Right cardiac atrium (tissue), 5 donors: ENCODE data around the gene SLC15A4. TPM values are rescaled to one million over a fixed set of nuclear protein-coding genes. Genes with fewer than 3 reads are reported as not detected.

Experiments used
- ATAC-seq, 2 donors: fragments of 200-7000 bp; cut with Tn5 transposase; one replicate each; pipeline versions ENCODE4 v1.8.0 to v1.9.1; 2020; ENCODE audit warnings: moderate library complexity in 2 of 2, mild to moderate bottlenecking in 1 of 2
- DNase-seq, 3 donors: peaks; one replicate each; pipeline ENCODE4 v3.0.0-alpha.2; 2020
- H3K27ac ChIP-seq: one replicate; pipeline ENCODE4 v1.5.1; 2013; ENCODE audit warnings: mild to moderate bottlenecking, low read length, control low read depth, moderate library complexity
- H3K27me3 ChIP-seq: one replicate; pipeline ENCODE4 v1.6.1; 2013; ENCODE audit not compliant: control insufficient read depth, insufficient read depth
- H3K4me1 ChIP-seq: one replicate; pipeline ENCODE4 v1.6.1; 2013; ENCODE audit warnings: low read length; ENCODE audit not compliant: control insufficient read depth, insufficient read depth
- H3K4me3 ChIP-seq: one replicate; pipeline ENCODE4 v1.5.1; 2013; ENCODE audit warnings: low read length, control low read depth
- H3K9me3 ChIP-seq: one replicate; pipeline ENCODE4 v1.6.1; 2013; ENCODE audit warnings: low read length; ENCODE audit not compliant: control insufficient read depth
- WGBS: extraction: QIAGEN DNeasy Blood & Tissue Kit; methylation state at CpG from one replicate; pipeline ENCODE4 v1.1.7; 2013; 5-methylcytosine and 5-hydroxymethylcytosine counted together
- intact Hi-C, 4 donors: fragments of 100-400 bp; cut with DNase I; formaldehyde crosslinking; loops; one replicate each; pipeline versions ENCODE4 v1.11.0 to v1.14.0; 2022 to 2023
- polyA plus RNA-seq: library from polyadenylated mRNA; stranded (reverse); fragments of 200-250 nt; gene quantifications from one replicate; pipeline ENCODE4 v1.2.3, GENCODE V29; 2013
- total RNA-seq, 4 donors: library from RNA; stranded (reverse); fragmentation: NEBNext Ultra II Directional; extraction: Animal tissue kit (Norgen Biotek cat#: 25700); gene quantifications; one replicate each; pipeline ENCODE4 v1.2.1, GENCODE V29; 2021
- donor health status: healthy with polysubstance abuse.
- donor health status: DM: no; HTN: yes; CAD: no.
- donor health status: DM: no; HTN: no; CAD: no.
- donor health status: DM: no; HTN: yes; CAD: no; lungs with severe emphysema.
- donor health status: DM: yes; HTN: yes; CAD: no.

Gene SLC15A4
- total and polyA plus RNA-seq, 5 donors = 13.7 to 17.3 (median 15.8) TPM

DNA sequence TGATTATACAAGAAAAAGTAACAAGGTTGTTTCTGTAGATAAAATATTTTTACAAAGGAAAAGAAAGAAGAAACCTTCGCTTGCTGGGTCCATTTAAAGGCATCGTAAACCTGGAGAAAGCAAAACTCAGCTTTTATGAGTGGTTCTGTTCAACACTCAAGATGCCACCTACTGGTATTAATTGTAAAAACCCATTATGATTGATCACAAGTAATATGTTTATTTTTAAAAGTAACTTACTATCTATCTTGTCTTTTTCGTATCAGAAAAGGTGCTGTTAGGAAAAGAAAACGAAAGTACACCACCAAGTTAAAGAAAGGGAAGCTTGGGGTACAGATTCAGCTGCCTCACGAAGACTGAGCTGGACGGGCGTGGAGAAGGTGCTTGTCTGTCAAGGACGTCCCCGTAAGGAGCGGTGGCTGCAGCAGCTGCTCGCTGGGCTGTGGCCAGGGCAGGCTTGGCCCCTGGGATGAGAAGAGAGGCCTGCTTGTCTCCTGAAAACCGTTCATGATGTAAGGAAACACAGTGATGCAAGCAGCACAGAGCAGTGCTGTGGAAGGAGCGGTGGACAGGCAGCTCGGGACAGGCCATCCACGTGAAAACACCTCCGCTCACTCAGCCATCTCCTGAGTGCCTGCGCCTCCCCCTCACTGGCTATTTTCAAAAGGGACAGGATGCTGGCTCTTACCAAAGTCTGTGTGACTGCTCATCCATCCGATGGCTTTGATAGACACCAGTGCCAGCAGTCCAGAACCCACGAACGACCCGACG lies 25.0 kb downstream of the SLC15A4 start:
- ATAC-seq = no peak
- WGBS = 85% methylated on average over 22 of the region's 22 CpGs
- Histone ChIP-seq H3K9me3 (no peaks in the 10 kb centered on the region), H3K27ac (no peak overlapping the region), H3K4me3 (no peak overlapping the region), H3K4me1 (no peaks in the 10 kb centered on the region), H3K27me3 (no peaks in the 10 kb centered on the region)
- no peak for DNase-seq
- intact Hi-C loops = no loop called here

DNA sequence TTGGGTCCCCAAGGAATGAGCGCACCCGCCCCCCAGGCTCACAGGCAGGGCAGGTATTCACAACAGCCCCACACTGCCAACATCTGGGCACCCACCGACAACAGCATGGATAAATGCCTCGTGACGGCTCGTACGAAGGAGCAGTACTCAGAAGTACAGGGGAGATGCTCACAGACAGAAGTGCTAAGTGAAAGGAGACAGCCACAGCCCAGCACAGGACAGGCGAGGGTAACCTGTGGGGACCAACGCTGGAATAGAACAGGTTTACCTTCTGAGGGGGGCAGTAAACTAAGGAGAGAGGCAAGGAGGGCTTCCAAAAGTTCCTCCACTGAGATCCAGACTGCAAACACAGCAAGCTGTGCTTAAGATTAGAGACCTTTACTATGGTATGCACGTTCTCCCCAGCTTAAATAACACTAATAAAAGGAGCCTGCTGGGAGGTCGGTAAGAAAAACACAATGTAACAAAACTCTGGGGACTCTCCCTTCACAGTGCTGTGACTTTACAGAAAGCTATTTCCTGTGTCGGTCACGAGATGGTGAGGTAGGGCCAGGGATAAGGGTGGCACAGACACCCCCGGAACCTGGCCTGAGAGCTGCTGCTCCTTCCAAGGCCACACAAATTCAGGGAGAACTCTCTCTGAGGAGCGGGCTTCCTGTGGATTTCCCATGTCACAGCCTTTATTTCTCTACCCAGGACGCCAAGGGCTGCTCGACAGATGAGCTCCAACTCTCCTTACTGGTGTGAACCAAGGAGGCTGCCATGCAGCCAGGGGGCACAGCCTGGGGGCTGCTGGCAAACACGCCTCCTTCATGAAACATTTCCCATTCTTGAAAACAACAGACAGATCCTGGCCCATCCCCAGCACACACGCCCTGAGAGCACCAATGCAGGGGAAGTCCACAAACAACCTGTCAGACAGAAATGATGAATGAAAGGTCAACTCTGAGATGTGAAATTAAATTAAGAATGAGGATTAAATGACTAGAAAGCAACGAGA lies 26.3 kb downstream of the SLC15A4 start:
- intact Hi-C loops = no loop called here
- Histone ChIP-seq H3K4me1 (no peaks in the 10 kb centered on the region), H3K27ac (no peak overlapping the region), H3K27me3 (no peaks in the 10 kb centered on the region), H3K4me3 (no peak overlapping the region), H3K9me3 (no peaks in the 10 kb centered on the region)
- WGBS = 82% methylated on average over 20 of the region's 20 CpGs
- ATAC-seq (no peak), DNase-seq (no peak)

DNA sequence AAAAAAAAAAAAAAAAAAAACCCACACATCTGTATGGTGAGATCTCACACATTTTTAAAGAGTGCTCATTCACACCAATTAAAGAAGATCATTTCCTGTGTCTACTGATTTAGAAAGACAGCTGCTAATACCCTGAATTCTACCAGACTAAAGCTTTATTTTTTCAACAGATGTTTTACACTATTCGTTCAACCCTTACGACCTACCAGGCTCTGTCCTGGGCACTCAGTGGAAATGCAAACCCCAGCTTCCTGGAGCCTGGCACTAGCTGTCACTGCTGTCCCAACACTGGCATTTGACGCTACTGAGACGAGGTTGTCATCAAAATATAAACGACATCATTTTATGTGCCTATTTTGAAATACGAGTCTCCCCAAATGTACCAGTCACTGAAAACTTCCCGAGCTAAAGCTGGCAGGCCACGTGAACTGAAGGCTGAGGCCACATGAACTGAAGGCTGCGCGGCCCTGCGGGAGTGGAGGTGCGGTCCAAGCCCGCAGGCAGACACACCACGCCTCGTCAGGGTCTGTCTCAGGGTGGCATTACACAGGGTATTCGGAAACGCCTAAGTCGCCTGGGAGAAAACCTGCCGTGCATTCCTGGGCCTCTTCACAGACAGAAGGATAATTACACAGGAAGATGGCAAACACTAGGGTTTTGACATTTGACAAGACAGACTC lies 27.2 kb downstream of the SLC15A4 start:
- 94% methylated on average over 19 of the region's 19 CpGs for WGBS
- intact Hi-C loops = no loop called here
- Histone ChIP-seq H3K27ac (no peak overlapping the region), H3K4me1 (no peaks in the 10 kb centered on the region), H3K4me3 (no peak overlapping the region), H3K9me3 (no peaks in the 10 kb centered on the region), H3K27me3 (no peaks in the 10 kb centered on the region)
- ATAC-seq = no peak
- no peak for DNase-seq

DNA sequence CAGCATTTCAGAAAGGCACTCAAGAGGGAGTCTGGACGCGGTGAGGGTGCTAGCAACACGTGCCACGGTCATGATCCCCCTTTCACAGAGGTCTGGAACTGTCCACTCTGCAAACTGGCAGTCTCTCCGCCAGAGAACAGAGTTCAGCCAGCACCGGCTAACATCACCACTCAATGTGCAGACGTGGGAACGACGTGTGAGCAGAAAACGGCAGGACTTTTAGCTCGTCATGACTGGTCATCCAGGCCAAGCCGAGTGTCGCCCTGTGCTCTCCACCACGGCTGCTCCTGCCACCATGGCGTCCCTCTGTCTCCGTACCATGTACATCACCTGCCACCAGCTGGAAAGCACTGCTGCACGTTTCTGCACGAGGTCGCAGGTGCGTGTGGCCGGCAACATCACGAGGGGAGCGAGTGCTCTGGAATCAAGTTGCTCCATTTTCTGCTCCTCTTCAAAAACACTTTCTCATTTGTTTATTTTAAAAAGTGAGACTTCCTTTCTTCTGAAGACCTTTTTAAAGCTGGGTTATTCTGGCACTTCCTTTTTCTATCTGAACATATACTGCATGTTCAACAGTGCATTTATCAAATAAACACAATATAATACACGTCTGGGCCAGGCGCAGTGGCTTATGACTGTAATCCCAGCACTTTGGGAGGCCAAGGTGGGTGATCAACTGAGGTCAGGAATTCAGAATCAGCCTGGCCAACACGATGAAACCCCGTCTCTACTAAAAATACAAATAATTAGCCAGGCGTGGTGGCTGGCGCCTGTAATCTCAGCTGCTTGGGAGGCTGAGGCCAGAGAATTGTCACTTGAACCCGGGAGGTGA lies 28.0 kb downstream of the SLC15A4 start:
- ATAC-seq = no peak
- intact Hi-C loops = no loop called here
- 84% methylated on average over 30 of the region's 30 CpGs for WGBS
- H3K27me3 ChIP-seq = no peaks in the 10 kb centered on the region
- H3K9me3 ChIP-seq = no peaks in the 10 kb centered on the region
- no peak overlapping the region for H3K27ac ChIP-seq
- H3K4me3 ChIP-seq = no peak overlapping the region
- H3K4me1 ChIP-seq = no peaks in the 10 kb centered on the region
- no peak for DNase-seq

DNA sequence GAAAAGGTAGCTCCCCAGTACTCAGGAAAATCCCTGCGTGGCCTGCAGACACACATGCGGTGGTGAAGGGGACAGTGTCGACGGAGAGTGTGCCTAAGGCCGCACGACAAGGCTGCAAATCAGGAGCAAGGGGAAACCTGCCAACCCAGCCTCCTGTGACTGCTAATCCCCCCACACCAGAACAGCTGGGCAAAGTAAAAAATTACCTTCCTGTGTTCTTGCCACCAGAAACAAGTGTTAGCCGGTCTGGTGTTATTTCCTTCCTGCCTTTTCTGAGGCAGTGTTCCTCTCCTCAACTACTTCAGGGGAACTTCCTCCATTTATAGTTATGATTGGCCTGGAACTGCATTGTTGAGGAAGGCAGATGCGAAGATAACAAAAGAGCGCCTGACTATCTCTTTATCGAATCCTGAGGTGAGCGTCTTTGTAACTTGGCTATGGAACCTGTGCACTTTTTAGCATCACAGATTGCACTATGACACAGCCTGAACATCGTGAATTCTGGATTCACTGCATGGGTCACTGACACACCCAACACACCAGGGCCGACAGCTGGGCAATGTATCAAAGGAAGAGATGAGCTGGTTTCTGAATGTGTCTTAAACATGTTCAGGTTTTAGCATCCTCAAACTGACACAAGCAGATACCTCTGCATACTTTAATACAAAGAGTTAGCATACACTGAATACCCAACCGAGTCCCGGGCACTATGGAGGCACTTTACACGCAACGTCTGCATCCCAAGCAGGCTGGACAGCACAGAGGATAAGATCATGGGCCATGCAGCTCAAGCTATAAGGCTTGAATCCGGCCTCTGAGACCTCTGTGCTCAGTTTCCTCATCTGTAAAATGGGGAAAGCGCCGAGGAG lies 28.9 kb downstream of the SLC15A4 start:
- intact Hi-C loops = no loop called here
- no peak for DNase-seq
- no peak for ATAC-seq
- peaks cover 3% of the 10 kb centered on the region for H3K4me1 ChIP-seq
- no peaks in the 10 kb centered on the region for H3K27me3 ChIP-seq
- no peaks in the 10 kb centered on the region for H3K9me3 ChIP-seq
- H3K4me3 ChIP-seq = no peak overlapping the region
- 60% methylated on average over 20 of the region's 20 CpGs for WGBS
- H3K27ac ChIP-seq = no peak overlapping the region

DNA sequence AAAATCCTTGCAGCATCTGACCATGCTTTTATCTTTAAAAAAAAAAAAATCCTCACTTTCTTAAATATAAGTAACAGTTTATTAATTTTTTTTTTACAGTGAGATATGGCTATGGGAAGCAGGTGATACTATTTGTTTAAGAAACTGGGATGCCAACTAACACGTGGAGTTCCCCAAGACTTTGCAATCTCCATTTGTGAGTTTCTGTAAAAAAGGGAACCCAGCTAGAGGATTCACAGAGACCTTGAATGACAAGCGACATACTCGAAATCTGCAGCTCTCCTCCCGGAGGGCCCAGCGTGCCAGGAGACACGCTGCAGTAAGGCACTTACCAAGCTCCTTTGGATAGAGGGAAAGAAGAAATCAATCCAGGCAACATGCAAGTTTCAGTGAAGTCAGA lies 30.1 kb downstream of the SLC15A4 start:
- 92% methylated on average over 6 of the region's 6 CpGs for WGBS
- no peaks in the 10 kb centered on the region for H3K27me3 ChIP-seq
- H3K27ac ChIP-seq = no peak overlapping the region
- no peaks in the 10 kb centered on the region for H3K9me3 ChIP-seq
- DNase-seq = no peak
- intact Hi-C loops = no loop called here
- H3K4me3 ChIP-seq = no peak overlapping the region
- peaks cover 3% of the 10 kb centered on the region for H3K4me1 ChIP-seq
- no peak for ATAC-seq

DNA sequence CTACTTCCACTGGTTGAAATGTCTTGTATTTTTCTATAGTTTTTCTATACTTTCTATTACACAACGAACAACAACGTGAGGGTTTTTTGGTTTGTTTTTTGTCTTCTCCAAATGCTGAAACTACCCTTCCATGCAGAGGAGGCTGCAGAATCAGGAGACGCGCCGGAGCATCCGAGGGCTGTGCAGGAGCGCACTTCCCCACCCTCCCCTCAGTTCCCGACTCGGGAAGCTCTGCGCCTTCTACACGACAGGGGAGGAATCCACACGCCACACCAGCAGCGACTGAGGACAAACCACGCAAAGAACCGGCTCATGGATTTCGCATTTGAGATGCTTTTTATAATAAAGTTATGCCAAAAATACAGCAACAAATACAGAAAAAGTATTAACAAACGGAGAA lies 30.9 kb downstream of the SLC15A4 start:
- H3K27me3 ChIP-seq = no peaks in the 10 kb centered on the region
- intact Hi-C loops = no loop called here
- WGBS = 96% methylated on average over 17 of the region's 17 CpGs
- no peak overlapping the region for H3K27ac ChIP-seq
- H3K9me3 ChIP-seq = no peaks in the 10 kb centered on the region
- ATAC-seq = no peak
- H3K4me3 ChIP-seq = no peak overlapping the region
- peaks cover 3% of the 10 kb centered on the region for H3K4me1 ChIP-seq
- no peak for DNase-seq

DNA sequence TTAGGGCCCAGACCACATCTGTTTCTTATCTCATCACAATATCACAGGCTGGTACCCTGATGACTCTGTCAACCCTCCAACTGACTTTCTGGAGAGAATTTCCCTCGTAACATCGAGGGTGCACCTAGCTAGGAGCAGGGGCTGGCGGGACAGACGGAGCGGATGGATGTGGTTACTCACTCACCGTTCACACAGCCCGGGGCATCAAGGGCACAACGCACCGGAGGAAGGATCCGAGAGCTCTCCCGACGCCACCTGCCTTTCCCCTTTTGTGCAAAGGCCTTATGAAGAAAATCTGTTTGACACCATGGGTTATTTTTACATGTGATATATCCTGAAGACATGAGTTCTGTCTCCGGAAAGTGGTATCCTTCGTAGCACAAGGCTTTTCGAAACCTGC lies 31.4 kb downstream of the SLC15A4 start:
- no peaks in the 10 kb centered on the region for H3K9me3 ChIP-seq
- DNase-seq (no peak), ATAC-seq (no peak)
- peaks cover 3% of the 10 kb centered on the region for H3K4me1 ChIP-seq
- H3K27ac ChIP-seq = no peak overlapping the region
- intact Hi-C loops = no loop called here
- WGBS = 88% methylated on average over 15 of the region's 15 CpGs
- H3K4me3 ChIP-seq = no peak overlapping the region
- H3K27me3 ChIP-seq = no peaks in the 10 kb centered on the region

DNA sequence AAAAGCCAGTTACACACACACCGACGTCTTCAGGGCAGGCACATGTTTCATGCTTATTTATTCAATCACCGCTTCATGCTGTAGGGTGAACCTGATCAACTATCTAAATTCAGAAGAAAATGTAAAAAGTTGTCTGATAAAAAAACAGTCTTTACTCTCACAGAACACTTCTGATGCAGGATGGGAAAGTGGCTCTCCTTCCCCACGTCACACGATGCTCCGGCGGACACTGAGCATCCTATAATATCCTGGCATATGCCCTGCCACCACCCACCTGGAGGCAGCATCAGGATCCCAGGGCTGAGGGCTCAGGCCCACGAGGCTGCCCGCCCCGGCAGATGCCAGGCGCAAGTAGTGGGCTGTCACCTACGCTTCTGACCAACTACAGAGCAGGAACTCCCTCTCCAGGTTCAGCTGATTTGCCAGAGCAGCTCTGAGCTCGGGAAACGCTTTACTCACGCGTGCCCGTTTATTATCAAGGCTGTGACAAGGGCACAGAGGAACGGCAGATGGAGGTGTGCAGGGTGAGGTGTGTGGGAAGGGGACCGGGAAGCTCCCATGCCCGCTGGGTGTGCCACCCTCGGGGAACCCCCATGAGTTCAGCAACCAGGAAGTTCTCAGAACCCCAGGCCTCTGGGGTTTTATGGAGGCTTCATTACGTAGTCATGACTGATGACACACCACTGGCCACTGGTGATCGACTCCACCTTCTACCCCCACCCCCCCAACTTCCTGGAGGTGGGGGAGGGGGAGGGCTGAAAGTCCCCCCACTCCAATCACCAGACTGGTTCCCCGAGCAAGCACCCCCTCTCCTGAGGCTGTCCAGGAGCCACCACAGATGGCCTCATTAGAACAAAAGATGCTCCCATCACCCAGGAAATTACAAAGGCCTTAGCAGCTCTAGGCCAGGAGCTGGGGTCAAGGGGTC lies 32.1 kb downstream of the SLC15A4 start:
- WGBS = 86% methylated on average over 24 of the region's 24 CpGs
- Histone ChIP-seq H3K27me3 (no peaks in the 10 kb centered on the region), H3K9me3 (no peaks in the 10 kb centered on the region), H3K4me3 (no peak overlapping the region), H3K27ac (no peak overlapping the region), H3K4me1 (peaks cover 3% of the 10 kb centered on the region)
- no peak for DNase-seq
- no peak for ATAC-seq
- intact Hi-C loops = no loop called here
